HG02763 (cell line): ENCODE data around the gene HIGD1A.

Source experiments
- ATAC-seq: cut with Tn5 transposase; IDR thresholded peaks from one replicate; pipeline ENCODE4 v1.9.1; 2021; ENCODE audit warnings: mild to moderate bottlenecking, moderate library complexity; ENCODE audit not compliant: unreplicated experiment

HIGD1A gene

GRCh38 chr3:42801784-42802183, 2.5 kb downstream of the HIGD1A start:
- no peak for ATAC-seq

- ATAC-seq: no peak
These were observed 3.2 kb downstream of the HIGD1A start for GRCh38 chr3:42801048-42801620.

GRCh38 chr3:42800251-42800650, 4.0 kb downstream of the HIGD1A start:
- ATAC-seq: no peak

GRCh38 chr3:42799376-42799775, 4.9 kb downstream of the HIGD1A start:
- ATAC-seq: no peak

- ATAC-seq: no peak
These were observed 7.9 kb downstream of the HIGD1A start for GRCh38 chr3:42796332-42796885.

GRCh38 chr3:42795621-42796181, 8.6 kb downstream of the HIGD1A start:
- no peak for ATAC-seq

GRCh38 chr3:42790714-42791229, 13.5 kb downstream of the HIGD1A start:
- ATAC-seq: no peak

GRCh38 chr3:42786631-42787030, 17.7 kb downstream of the HIGD1A start:
- no peak for ATAC-seq

- no peak for ATAC-seq
These were observed 18.1 kb downstream of the HIGD1A start for GRCh38 chr3:42786212-42786611.

- no peak for ATAC-seq
These were observed 23.2 kb downstream of the HIGD1A start for GRCh38 chr3:42780892-42781700.

- no peak for ATAC-seq
These were observed 23.9 kb downstream of the HIGD1A start for GRCh38 chr3:42780398-42780797.

- no peak for ATAC-seq
These were observed 25.6 kb downstream of the HIGD1A start for GRCh38 chr3:42778644-42779043.

GRCh38 chr3:42773409-42773751, 30.9 kb downstream of the HIGD1A start:
- ATAC-seq: no peak

- peak; percentile 97 for ATAC-seq
These were observed 31.5 kb downstream of the HIGD1A start, which contains the start of gene CCDC13 for GRCh38 chr3:42772670-42773408. Gene CCDC13, minus strand, starts transcription at chr3:42773253. Its CDS starts 14,908 bp downstream, at chr3:42758345.

GRCh38 chr3:42771271-42771670, 33.0 kb downstream of the HIGD1A start:
- no peak for ATAC-seq

GRCh38 chr3:42769477-42770131, 34.7 kb downstream of the HIGD1A start:
- ATAC-seq: no peak

GRCh38 chr3:42764561-42765295, 39.6 kb downstream of the HIGD1A start:
- ATAC-seq: no peak

- ATAC-seq: no peak
These were observed 40.2 kb downstream of the HIGD1A start for GRCh38 chr3:42764115-42764514.

- ATAC-seq: no peak
These were observed 41.3 kb downstream of the HIGD1A start for GRCh38 chr3:42763021-42763420.
